Caco-2 (cell line): ENCODE data around the gene SOBP. TPM values are rescaled to one million over a fixed set of nuclear protein-coding genes. Genes with fewer than 3 reads are reported as not detected.

ENCODE experiments used
- Bru-seq: library from RNA; stranded (reverse); fragments of 400-500 nt; gene quantifications from one replicate; lab custom pipeline; 2021; lab: Mats Ljungman, UMichigan
- BruChase-seq, 2 experiments: library from RNA; stranded (reverse); fragments of 400-500 nt; gene quantifications; one replicate each; lab custom pipeline; 2021; lab: Mats Ljungman, UMichigan
- BruUV-seq: library from RNA; stranded (reverse); fragments of 400-500 nt; replicated peaks from 2 replicates; lab custom pipeline; 2021; lab: Mats Ljungman, UMichigan
- CTCF ChIA-PET: fragments of 300-600 bp; sonication (Branson Sonifier 250); formaldehyde crosslinking; loops from one replicate; lab custom pipeline; 2022; ENCODE audit warnings: antibody characterized with exemption; lab: Charles Lee
- POLR2A ChIA-PET: fragments of 300-600 bp; sonication (Branson Sonifier 250); formaldehyde crosslinking; loops from one replicate; lab custom pipeline; 2022; ENCODE audit warnings: antibody characterized with exemption; lab: Charles Lee
- DNase-seq, 2 experiments: peaks; one replicate each; pipeline versions ENCODE4 v3.0.0 to v3.0.0-alpha.2; 2020 to 2022
- H3K27me3 ChIP-seq: replicated peaks from 2 replicates; pipeline ENCODE4 v1.6.0; 2011; ENCODE audit warnings: low read length; ENCODE audit not compliant: control insufficient read depth, insufficient read depth
- H3K36me3 ChIP-seq: 2 replicates; pipeline ENCODE4 v1.5.1; 2011; ENCODE audit warnings: low read length; ENCODE audit not compliant: control insufficient read depth, insufficient read depth
- H3K4me1 ChIP-seq: fragments of 250-450 bp; sonication (Bioruptor Pico); 2 replicates; pipeline ENCODE4 v1.5.1; 2020; ENCODE audit warnings: mild to moderate bottlenecking
- H3K4me3 ChIP-seq: 2 replicates; pipeline ENCODE4 v1.5.1; 2011; ENCODE audit warnings: low read depth, mild to moderate bottlenecking, control low read depth, low read length
- H3K9me3 ChIP-seq: fragments of 250-450 bp; sonication (Bioruptor Pico); 2 replicates; pipeline ENCODE4 v1.5.1; 2020; ENCODE audit warnings: mild to moderate bottlenecking, moderate library complexity
- H3K27ac Mint-ChIP-seq: one replicate; pipeline ENCODE4 v1.8.0; 2022; ENCODE audit warnings: mixed read lengths; ENCODE audit not compliant: unreplicated experiment
- H3K27me3 Mint-ChIP-seq: one replicate; pipeline ENCODE4 v1.8.0; 2022; ENCODE audit warnings: mixed read lengths; ENCODE audit not compliant: insufficient read depth, unreplicated experiment
- H3K36me3 Mint-ChIP-seq: one replicate; pipeline ENCODE4 v1.8.0; 2022; ENCODE audit warnings: mild to moderate bottlenecking, mixed read lengths; ENCODE audit not compliant: insufficient read depth, unreplicated experiment
- H3K4me1 Mint-ChIP-seq: one replicate; pipeline ENCODE4 v1.8.0; 2022; ENCODE audit warnings: low read depth, mixed read lengths; ENCODE audit not compliant: unreplicated experiment
- H3K4me3 Mint-ChIP-seq: one replicate; pipeline ENCODE4 v1.8.0; 2022; ENCODE audit warnings: mild to moderate bottlenecking, moderate library complexity, mixed read lengths; ENCODE audit not compliant: unreplicated experiment
- H3K9me3 Mint-ChIP-seq: one replicate; pipeline ENCODE4 v1.8.0; 2022; ENCODE audit warnings: mixed read lengths; ENCODE audit not compliant: unreplicated experiment
- intact Hi-C: fragments of 100-400 bp; cut with micrococcal nuclease; formaldehyde crosslinking; loops from one replicate; pipeline ENCODE4 v1.10.0; 2022; ENCODE audit not compliant: unreplicated experiment
- long read RNA-seq: library from polyadenylated mRNA; stranded (forward); transcript quantifications from one replicate; pipeline ENCODE4 v2.0.0, GENCODE V29; 2022
- total RNA-seq: library from RNA; stranded (reverse); gene quantifications from 2 replicates; pipeline ENCODE4 v1.2.3, GENCODE V29; 2022
- TF ChIP-seq, protein P1 (sequence below), 2 experiments: fragments of 200-600 bp in 1 of 2; IDR thresholded peaks; 1 replicate in 1 of 2; 2 replicates in 1 of 2; pipeline versions ENCODE4 v1.5.1 to v1.8.0; 2011 to 2022; ENCODE audit warnings: antibody characterized with exemption in 1 of 2, control low read depth in 1 of 2, inconsistent platforms in 1 of 2, low read depth in 1 of 2, low read length in 1 of 2, mild to moderate bottlenecking in 1 of 2, moderate library complexity in 1 of 2; ENCODE audit not compliant: insufficient read depth in 1 of 2, severe bottlenecking in 1 of 2, unreplicated experiment in 1 of 2

SOBP gene, protein sequence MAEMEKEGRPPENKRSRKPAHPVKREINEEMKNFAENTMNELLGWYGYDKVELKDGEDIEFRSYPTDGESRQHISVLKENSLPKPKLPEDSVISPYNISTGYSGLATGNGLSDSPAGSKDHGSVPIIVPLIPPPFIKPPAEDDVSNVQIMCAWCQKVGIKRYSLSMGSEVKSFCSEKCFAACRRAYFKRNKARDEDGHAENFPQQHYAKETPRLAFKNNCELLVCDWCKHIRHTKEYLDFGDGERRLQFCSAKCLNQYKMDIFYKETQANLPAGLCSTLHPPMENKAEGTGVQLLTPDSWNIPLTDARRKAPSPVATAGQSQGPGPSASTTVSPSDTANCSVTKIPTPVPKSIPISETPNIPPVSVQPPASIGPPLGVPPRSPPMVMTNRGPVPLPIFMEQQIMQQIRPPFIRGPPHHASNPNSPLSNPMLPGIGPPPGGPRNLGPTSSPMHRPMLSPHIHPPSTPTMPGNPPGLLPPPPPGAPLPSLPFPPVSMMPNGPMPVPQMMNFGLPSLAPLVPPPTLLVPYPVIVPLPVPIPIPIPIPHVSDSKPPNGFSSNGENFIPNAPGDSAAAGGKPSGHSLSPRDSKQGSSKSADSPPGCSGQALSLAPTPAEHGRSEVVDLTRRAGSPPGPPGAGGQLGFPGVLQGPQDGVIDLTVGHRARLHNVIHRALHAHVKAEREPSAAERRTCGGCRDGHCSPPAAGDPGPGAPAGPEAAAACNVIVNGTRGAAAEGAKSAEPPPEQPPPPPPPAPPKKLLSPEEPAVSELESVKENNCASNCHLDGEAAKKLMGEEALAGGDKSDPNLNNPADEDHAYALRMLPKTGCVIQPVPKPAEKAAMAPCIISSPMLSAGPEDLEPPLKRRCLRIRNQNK
- 0.14 TPM in 1 of 2 replicates, not detected in the other for total RNA-seq
- Bru-seq, nascent RNA: percentile 16 among the genes with signal in this experiment
- BruChase-seq, experiment 1, labeled RNA remaining after a 2-hour chase: percentile 13 among the genes with signal in this experiment
- percentile 15 among the genes with signal in this experiment for BruChase-seq, experiment 2, labeled RNA remaining after a 6-hour chase
- long read RNA-seq: 0 reads

DNA sequence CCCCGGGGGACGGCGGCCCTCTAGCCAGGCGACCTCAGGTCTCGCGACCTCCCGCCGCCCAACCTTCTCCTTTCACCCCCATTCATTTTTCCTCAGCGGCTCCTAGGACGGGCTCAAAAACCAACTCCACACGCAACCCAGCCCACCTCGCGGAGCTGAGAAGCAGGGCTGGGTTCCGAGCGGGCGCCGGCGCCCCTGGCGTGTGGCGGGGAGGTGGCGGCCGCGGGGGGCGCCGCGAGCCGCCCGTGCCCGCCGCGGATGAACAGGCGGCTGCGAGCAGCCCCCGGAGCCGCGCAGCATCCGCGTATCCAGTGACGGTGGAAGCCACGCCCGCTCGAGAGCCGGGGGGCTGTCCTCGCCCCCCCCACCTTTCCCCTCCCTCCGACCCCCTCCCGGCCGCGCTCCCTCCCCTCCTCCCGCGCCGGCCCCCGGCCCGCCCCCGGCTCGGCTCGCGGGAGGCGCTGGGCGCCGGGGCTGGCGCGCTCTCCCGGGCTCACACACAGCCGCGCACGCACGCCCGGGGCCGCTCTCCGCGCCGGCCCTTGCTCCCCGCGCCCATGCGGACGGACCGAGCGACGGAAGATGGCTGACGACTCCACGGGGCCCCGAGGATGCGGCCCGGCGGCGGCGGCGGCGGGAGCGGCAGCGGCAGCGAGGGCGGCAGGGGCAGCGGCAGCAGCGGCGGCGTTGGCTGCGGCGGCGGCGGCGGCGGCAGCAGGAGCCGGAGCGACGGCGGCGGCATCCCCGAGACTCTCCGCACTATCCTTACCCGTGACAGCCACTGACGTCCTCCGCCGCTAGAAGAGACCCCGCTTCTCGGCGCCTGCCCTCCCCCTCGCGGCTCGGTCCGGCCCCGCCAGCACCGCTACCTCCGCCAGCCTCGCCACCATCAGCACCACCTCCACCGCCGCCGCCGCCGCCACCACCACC lies at the start of gene SOBP:
SOBP (plus strand) TSS at position 482 of the 930 bp plus-strand sequence. CDS start 500 bp downstream, outside the sequence.
- Histone ChIP-seq H3K36me3 (no peaks in the 10 kb centered on the region), H3K27me3 (peaks cover 3% of the 10 kb centered on the region), H3K4me3 (peak within 1 kb of the TSS; percentile 41), H3K9me3 (no peaks in the 10 kb centered on the region), H3K4me1 (no peaks in the 10 kb centered on the region; the same call in 1 of the 2 replicates)
- TF ChIP-seq, protein P1, sequence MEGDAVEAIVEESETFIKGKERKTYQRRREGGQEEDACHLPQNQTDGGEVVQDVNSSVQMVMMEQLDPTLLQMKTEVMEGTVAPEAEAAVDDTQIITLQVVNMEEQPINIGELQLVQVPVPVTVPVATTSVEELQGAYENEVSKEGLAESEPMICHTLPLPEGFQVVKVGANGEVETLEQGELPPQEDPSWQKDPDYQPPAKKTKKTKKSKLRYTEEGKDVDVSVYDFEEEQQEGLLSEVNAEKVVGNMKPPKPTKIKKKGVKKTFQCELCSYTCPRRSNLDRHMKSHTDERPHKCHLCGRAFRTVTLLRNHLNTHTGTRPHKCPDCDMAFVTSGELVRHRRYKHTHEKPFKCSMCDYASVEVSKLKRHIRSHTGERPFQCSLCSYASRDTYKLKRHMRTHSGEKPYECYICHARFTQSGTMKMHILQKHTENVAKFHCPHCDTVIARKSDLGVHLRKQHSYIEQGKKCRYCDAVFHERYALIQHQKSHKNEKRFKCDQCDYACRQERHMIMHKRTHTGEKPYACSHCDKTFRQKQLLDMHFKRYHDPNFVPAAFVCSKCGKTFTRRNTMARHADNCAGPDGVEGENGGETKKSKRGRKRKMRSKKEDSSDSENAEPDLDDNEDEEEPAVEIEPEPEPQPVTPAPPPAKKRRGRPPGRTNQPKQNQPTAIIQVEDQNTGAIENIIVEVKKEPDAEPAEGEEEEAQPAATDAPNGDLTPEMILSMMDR (IDR thresholded peaks at IDR 0.05; ENCODE audit: insufficient read depth in 1 of 2, low read depth in 1 of 2, low read length in 1 of 2, severe bottlenecking in 1 of 2, unreplicated experiment in 1 of 2): no peak
- BruUV-seq: no TSS peak
- CTCF ChIA-PET: no interaction called here
- no peaks in the 10 kb centered on the region for H3K9me3 Mint-ChIP-seq
- intact Hi-C loops: no loop called here
- POLR2A ChIA-PET: interaction anchor here (1.7 kb wide), 1 partner anchor 30 kb away, joined by 5 read pairs; the partner anchor contains the start of gene PDSS2
- H3K4me3 Mint-ChIP-seq: peak within 1 kb of the TSS; percentile 80
- H3K4me1 Mint-ChIP-seq: peaks cover 7% of the 10 kb centered on the region
- no peak within 1 kb of the TSS for H3K27ac Mint-ChIP-seq
- peaks cover 29% of the 10 kb centered on the region for H3K27me3 Mint-ChIP-seq
- no peaks in the 10 kb centered on the region for H3K36me3 Mint-ChIP-seq
- peak in 1 of 2 experiments; percentile 30 for DNase-seq

DNA sequence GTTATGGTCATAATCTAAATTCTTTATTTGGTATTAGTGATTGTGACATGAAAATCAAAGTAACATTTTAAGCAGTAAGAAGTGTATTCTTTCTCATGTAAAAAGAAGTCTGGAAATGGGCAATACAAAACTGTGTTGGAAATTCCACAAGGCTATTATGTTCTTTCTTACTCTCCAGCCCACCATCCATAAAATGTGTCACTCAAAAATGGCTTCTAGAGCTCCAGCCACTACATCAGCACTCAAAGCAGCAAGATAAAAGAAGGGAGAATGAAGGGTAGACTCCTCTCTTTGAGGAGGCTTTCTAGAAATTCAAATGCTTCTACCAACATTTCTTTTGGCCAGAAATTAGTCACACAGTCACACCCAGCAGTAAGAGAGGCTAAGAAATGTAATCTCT lies 49.0 kb upstream of the SOBP start:
- no peaks in the 10 kb centered on the region for H3K27me3 ChIP-seq
- no peaks in the 10 kb centered on the region for H3K27me3 Mint-ChIP-seq
- no peaks in the 10 kb centered on the region for H3K36me3 ChIP-seq
- no peaks in the 10 kb centered on the region for H3K4me1 ChIP-seq
- H3K4me1 Mint-ChIP-seq: no peaks in the 10 kb centered on the region
- no peak overlapping the region for H3K4me3 Mint-ChIP-seq
- intact Hi-C loops: no loop called here
- no peak overlapping the region for H3K27ac Mint-ChIP-seq
- CTCF ChIA-PET: no interaction called here
- no peak overlapping the region for H3K4me3 ChIP-seq
- DNase-seq: no peak
- POLR2A ChIA-PET: no interaction called here
- TF ChIP-seq, protein P1 (IDR thresholded peaks at IDR 0.05; ENCODE audit: insufficient read depth in 1 of 2, low read depth in 1 of 2, low read length in 1 of 2, severe bottlenecking in 1 of 2, unreplicated experiment in 1 of 2): no peak
- H3K36me3 Mint-ChIP-seq: no peaks in the 10 kb centered on the region
- BruUV-seq: no TSS peak
- H3K9me3 Mint-ChIP-seq: no peaks in the 10 kb centered on the region
- H3K9me3 ChIP-seq: no peaks in the 10 kb centered on the region
